Measurements from ENCODE around the gene PLCXD1.
"Not testable (repeated sequence)": the region's sequence is repeated elsewhere in the genome, so short reads cannot be mapped to it uniquely, and the experiment has no call there.

Gene PLCXD1

GRCh38 chrX:349702-350101, 68.5 kb downstream of the PLCXD1 start:
- POLR2A ChIA-PET: no interaction called here
- CTCF ChIA-PET: no interaction called here
- DNase-seq (ENCODE audit: extremely low spot score): no peak
- TF ChIP-seq ELF4 (IDR thresholded peaks at IDR 0.05) (no peak), TARDBP (IDR thresholded peaks at IDR 0.05) (no peak), L3MBTL2 (conservative IDR thresholded peaks at IDR 0.05) (no peak)

GRCh38 chrX:350148-350533, 69.0 kb downstream of the PLCXD1 start:
- no peak for DNase-seq (ENCODE audit: extremely low spot score)
- ChIA-PET CTCF (no interaction called here), POLR2A (no interaction called here)
- TF ChIP-seq ARNT (IDR thresholded peaks at IDR 0.05): no peak
- no peak for TF ChIP-seq FOXM1 (IDR thresholded peaks at IDR 0.05; ENCODE audit: borderline replicate concordance)
- TF ChIP-seq SP1 (IDR thresholded peaks at IDR 0.05): no peak
- TF ChIP-seq FOXA1 (IDR thresholded peaks at IDR 0.05): no peak
- TF ChIP-seq CTBP1 (IDR thresholded peaks at IDR 0.05; ENCODE audit: borderline replicate concordance): no peak
- TF ChIP-seq SUZ12 (IDR thresholded peaks at IDR 0.05): no peak
- no peak for TF ChIP-seq L3MBTL2 (conservative IDR thresholded peaks at IDR 0.05)
- TF ChIP-seq BHLHE40 (IDR thresholded peaks at IDR 0.05; ENCODE audit: borderline replicate concordance): no peak
- TF ChIP-seq TARDBP (IDR thresholded peaks at IDR 0.05): no peak
- TF ChIP-seq NFRKB (IDR thresholded peaks at IDR 0.05): no peak
- TF ChIP-seq LEF1 (IDR thresholded peaks at IDR 0.05; ENCODE audit: borderline replicate concordance): no peak
- no peak for TF ChIP-seq ZNF384 (IDR thresholded peaks at IDR 0.05)
- TF ChIP-seq HDGF (IDR thresholded peaks at IDR 0.05; ENCODE audit: borderline replicate concordance): no peak
- TF ChIP-seq ELF4 (IDR thresholded peaks at IDR 0.05): no peak
- no peak for TF ChIP-seq PKNOX1 (IDR thresholded peaks at IDR 0.05)
- TF ChIP-seq FOXK2 (IDR thresholded peaks at IDR 0.05): no peak

GRCh38 chrX:350534-351323, 69.5 kb downstream of the PLCXD1 start:
- ChIA-PET CTCF (no interaction called here), POLR2A (no interaction called here)
- DNase-seq (ENCODE audit: extremely low spot score): no peak
- TF ChIP-seq FOXM1 (IDR thresholded peaks at IDR 0.05; ENCODE audit: borderline replicate concordance) (no peak), FOXA1 (IDR thresholded peaks at IDR 0.05) (no peak), HDGF (IDR thresholded peaks at IDR 0.05; ENCODE audit: borderline replicate concordance) (no peak), ELF4 (IDR thresholded peaks at IDR 0.05) (no peak), PKNOX1 (IDR thresholded peaks at IDR 0.05) (no peak), ARNT (IDR thresholded peaks at IDR 0.05) (no peak), SP1 (IDR thresholded peaks at IDR 0.05) (no peak), SUZ12 (IDR thresholded peaks at IDR 0.05) (no peak), CTBP1 (IDR thresholded peaks at IDR 0.05; ENCODE audit: borderline replicate concordance) (no peak), L3MBTL2 (conservative IDR thresholded peaks at IDR 0.05) (no peak), TARDBP (IDR thresholded peaks at IDR 0.05) (no peak), BHLHE40 (IDR thresholded peaks at IDR 0.05; ENCODE audit: borderline replicate concordance) (no peak), NFRKB (IDR thresholded peaks at IDR 0.05) (no peak), FOXK2 (IDR thresholded peaks at IDR 0.05) (no peak)

- POLR2A ChIA-PET; CTCF ChIA-PET; DNase-seq (ENCODE audit: extremely low spot score): not testable (repeated sequence)
Observed at GRCh38 chrX:351324-351641, 70.1 kb downstream of the PLCXD1 start.

GRCh38 chrX:351736-352135, 70.6 kb downstream of the PLCXD1 start:
- ChIA-PET CTCF (no interaction called here), POLR2A (no interaction called here)

GRCh38 chrX:352181-352580, 71.0 kb downstream of the PLCXD1 start:
- no peak for DNase-seq (ENCODE audit: extremely low spot score)
- TF ChIP-seq FOXK2 (IDR thresholded peaks at IDR 0.05) (no peak), SP1 (IDR thresholded peaks at IDR 0.05) (no peak), ELF4 (IDR thresholded peaks at IDR 0.05) (no peak), NFRKB (IDR thresholded peaks at IDR 0.05) (no peak)
- POLR2A ChIA-PET: no interaction called here
- CTCF ChIA-PET: no interaction called here

More at GRCh38 chrX:351736-352135, 70.6 kb downstream of the PLCXD1 start:
- DNase-seq (ENCODE audit: extremely low spot score): no peak
- TF ChIP-seq ELF4 (IDR thresholded peaks at IDR 0.05): no peak
- TF ChIP-seq PKNOX1 (IDR thresholded peaks at IDR 0.05): no peak
- no peak for TF ChIP-seq NFRKB (IDR thresholded peaks at IDR 0.05)
- no peak for TF ChIP-seq LEF1 (IDR thresholded peaks at IDR 0.05; ENCODE audit: borderline replicate concordance)
- TF ChIP-seq FOXA1 (IDR thresholded peaks at IDR 0.05): no peak
- TF ChIP-seq ZNF384 (IDR thresholded peaks at IDR 0.05): no peak
- TF ChIP-seq SP1 (IDR thresholded peaks at IDR 0.05): no peak
- TF ChIP-seq HDGF (IDR thresholded peaks at IDR 0.05; ENCODE audit: borderline replicate concordance): no peak
- no peak for TF ChIP-seq SUZ12 (IDR thresholded peaks at IDR 0.05)
- TF ChIP-seq CTBP1 (IDR thresholded peaks at IDR 0.05; ENCODE audit: borderline replicate concordance): no peak
- TF ChIP-seq FOXK2 (IDR thresholded peaks at IDR 0.05): no peak
- TF ChIP-seq BHLHE40 (IDR thresholded peaks at IDR 0.05; ENCODE audit: borderline replicate concordance): no peak
- no peak for TF ChIP-seq L3MBTL2 (conservative IDR thresholded peaks at IDR 0.05)
- TF ChIP-seq ARNT (IDR thresholded peaks at IDR 0.05): no peak
- no peak for TF ChIP-seq TARDBP (IDR thresholded peaks at IDR 0.05)
- no peak for TF ChIP-seq FOXM1 (IDR thresholded peaks at IDR 0.05; ENCODE audit: borderline replicate concordance)
